ENCODE data around the gene SLC25A1.

GRCh38 chr22:19138217-19139000 is 40.1 kb downstream of the SLC25A1 start:
- TF ChIP-seq CTCF (IDR thresholded peaks at IDR 0.05) (no peak), POLR2A (IDR thresholded peaks at IDR 0.05) (no peak)
